GM19467 (cell line): ENCODE data around the gene C1orf210.

Experiments used
- ATAC-seq: cut with Tn5 transposase; IDR thresholded peaks from one replicate; pipeline ENCODE4 v1.9.1; 2021; ENCODE audit warnings: mild to moderate bottlenecking, moderate library complexity; ENCODE audit not compliant: unreplicated experiment

C1orf210 gene

GRCh38 chr1:43275826-43276620 is 9.4 kb downstream of the C1orf210 start:
- no peak for ATAC-seq

- no peak for ATAC-seq
Observed at GRCh38 chr1:43274804-43275180, 10.6 kb downstream of the C1orf210 start.

- ATAC-seq: no peak
Observed at GRCh38 chr1:43274125-43274803, 11.1 kb downstream of the C1orf210 start.

GRCh38 chr1:43273708-43274107 is 11.7 kb downstream of the C1orf210 start:
- ATAC-seq: no peak

- no peak for ATAC-seq
Observed at GRCh38 chr1:43272576-43273571, 12.5 kb downstream of the C1orf210 start.

- no peak for ATAC-seq
Observed at GRCh38 chr1:43272161-43272560, 13.2 kb downstream of the C1orf210 start.

- ATAC-seq: no peak
Observed at GRCh38 chr1:43271186-43272118, 13.9 kb downstream of the C1orf210 start.

GRCh38 chr1:43270421-43271095 is 14.8 kb downstream of the C1orf210 start:
- ATAC-seq: no peak

GRCh38 chr1:43269627-43270375 is 15.6 kb downstream of the C1orf210 start, which contains the start of gene TMEM125:
Gene TMEM125 (plus strand): TSS chr1:43269983. CDS start chr1:43272723, 2,740 bp downstream.
- no peak for ATAC-seq

GRCh38 chr1:43267818-43268425 is 17.5 kb downstream of the C1orf210 start:
- ATAC-seq: no peak

- no peak for ATAC-seq
Observed at GRCh38 chr1:43267291-43267805, 18.0 kb downstream of the C1orf210 start.

GRCh38 chr1:43266881-43267280 is 18.5 kb downstream of the C1orf210 start:
- no peak for ATAC-seq

- no peak for ATAC-seq
Observed at GRCh38 chr1:43265431-43265830, 19.9 kb downstream of the C1orf210 start.

- ATAC-seq: no peak
Observed at GRCh38 chr1:43258370-43258769, 27.0 kb downstream of the C1orf210 start.

- no peak for ATAC-seq
Observed at GRCh38 chr1:43256675-43257570, 28.5 kb downstream of the C1orf210 start.

- no peak for ATAC-seq
Observed at GRCh38 chr1:43255438-43256210, 29.8 kb downstream of the C1orf210 start.
